GM21737 (cell line): ENCODE measurements around the gene GHSR.

Experiments used
- ATAC-seq: cut with Tn5 transposase; IDR thresholded peaks from one replicate; pipeline ENCODE4 v1.9.1; 2021; ENCODE audit warnings: mild to moderate bottlenecking, moderate library complexity; ENCODE audit not compliant: unreplicated experiment

Gene GHSR

DNA sequence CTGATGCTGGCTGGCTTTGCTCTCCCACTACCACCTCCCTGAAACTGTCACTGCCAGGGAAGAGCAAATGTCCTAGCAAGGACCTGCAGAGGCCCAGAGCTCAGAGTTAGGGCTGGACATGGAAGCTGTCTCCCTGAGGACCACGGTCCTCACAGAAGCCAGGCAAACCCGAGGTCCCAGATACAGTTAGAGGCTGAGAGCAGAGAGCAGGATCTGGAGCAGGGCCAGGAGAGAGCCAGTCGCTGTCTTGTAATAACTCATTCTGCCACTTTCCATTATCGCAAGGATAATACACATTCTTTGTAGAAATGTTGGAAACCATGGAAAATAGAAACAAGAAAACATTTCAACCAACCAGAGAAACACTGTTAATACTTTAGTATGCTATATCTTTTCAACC lies 10.1 kb downstream of the GHSR start:
- ATAC-seq, result no peak

DNA sequence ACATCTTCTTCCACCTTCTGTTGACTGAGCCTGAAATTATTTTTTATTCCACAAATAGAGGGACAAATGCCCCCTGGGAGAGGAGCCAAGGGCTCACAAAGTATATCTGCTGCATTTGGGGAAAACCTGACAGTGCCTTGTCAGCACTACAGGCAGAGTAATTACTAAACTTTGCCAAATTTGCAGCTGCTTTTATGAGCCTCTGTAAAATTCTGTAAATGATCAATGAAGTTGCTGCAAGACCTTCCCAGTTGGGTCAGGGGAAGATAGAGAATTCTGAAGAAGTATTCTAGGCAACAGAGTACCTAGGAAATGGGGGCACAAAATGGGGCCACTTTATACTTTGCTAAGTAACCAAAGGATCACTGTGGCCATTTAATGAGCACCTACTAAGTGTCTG lies 10.5 kb downstream of the GHSR start:
- ATAC-seq, result no peak

DNA sequence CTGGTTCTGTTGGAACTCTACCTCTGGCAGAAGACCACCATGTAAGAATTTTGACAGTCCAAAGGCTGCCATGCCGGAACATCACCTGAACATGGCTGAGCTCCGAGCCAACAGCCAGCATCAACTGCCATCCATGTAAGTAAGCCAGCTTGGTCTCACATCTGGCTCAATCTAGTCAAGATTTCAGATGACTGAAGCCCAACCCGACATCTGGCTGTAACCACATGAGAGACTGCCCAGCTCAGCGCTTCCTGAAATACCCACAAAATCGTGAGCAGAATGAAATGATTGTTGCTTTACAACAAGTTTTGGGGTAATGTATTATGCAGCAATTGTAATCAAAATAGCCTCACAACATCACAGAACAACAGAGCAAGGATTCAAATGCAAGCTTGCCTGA lies 32.9 kb downstream of the GHSR start:
- no peak for ATAC-seq

DNA sequence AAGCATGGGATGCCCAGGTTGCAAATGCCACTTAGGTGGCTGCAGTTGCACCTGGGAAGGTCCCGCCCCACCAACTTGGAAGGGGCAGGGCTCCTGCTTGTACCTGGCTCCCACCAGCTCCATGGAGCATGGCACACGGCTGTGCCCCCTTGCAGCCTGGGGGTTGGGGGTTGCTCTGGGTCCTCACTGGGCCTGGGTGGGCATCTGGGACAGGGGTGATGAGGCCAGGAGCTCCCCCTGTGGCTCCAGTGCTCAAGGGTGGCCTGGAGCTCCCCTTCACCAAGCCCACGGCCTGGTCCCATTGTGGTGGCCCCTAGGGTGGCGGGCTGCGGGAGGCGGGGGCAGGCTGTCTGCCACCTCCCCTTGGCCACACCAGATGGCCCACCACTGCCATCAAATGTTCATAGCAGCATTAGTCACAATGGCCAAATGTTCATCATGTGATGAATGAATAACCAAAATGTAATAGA lies 36.7 kb downstream of the GHSR start:
- ATAC-seq, result no peak

GRCh38 chr3:172410702-172411477 lies 37.4 kb downstream of the GHSR start:
- no peak for ATAC-seq

- no peak for ATAC-seq
Observed at GRCh38 chr3:172407872-172408271, 40.4 kb downstream of the GHSR start.

GRCh38 chr3:172405914-172406313 lies 42.3 kb downstream of the GHSR start:
- ATAC-seq, result no peak

- no peak for ATAC-seq
Observed at GRCh38 chr3:172404237-172404962, 43.9 kb downstream of the GHSR start.

GRCh38 chr3:172402892-172403643 lies 45.2 kb downstream of the GHSR start:
- no peak for ATAC-seq

- ATAC-seq, result no peak
Observed at GRCh38 chr3:172402090-172402489, 46.2 kb downstream of the GHSR start.

GRCh38 chr3:172398484-172398883 lies 49.8 kb downstream of the GHSR start:
- no peak for ATAC-seq

DNA sequence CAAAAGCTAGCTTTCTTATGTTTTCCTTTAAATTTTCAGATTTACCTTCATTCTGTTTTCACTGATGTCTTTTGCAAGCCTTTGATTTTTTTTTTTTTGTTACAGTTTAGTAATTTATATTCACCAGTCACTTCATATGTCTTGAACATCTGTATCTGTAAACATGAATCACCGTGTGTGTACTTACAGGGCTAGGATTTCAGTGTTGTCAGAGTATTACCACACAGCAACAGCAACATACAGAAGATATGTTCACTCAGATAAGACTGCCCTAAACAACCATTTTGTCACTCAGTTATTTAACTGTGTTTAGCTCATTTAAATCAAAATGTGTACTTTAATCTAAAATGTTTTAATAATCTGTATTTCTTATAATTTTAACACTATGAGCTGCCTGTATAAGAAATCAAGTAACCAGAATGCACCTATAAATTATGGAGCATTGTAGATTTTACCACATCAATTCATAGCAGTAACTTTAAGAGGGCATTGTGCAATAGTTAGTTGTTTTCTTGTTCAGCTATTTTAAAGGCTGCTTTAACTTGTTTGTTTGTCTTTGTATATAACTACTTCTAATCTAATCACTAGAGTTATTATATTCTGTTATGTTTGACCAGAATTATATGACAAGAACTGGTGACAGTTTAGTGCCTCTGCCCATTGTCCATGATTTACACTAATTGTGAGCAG lies 50.4 kb downstream of the GHSR start:
- ATAC-seq, result no peak

DNA sequence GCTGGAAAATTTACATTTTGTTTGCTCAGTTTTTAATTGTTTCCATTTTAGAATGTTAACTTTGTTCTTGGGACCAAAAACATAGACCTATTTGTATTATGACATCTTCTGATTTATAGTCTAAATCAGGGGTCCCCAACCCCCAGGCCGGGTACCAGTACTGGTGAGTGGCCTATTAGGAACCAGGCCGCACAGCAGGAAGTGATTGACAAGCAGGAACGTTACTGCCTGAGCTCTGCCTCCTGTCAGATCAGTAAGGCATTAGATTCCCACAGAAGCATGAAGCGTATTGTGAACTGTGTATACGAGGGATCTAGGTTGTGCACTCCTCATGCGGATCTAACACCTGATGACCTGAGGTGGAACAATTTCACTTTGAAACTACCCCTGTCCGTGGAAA lies 51.9 kb downstream of the GHSR start:
- ATAC-seq, result no peak

DNA sequence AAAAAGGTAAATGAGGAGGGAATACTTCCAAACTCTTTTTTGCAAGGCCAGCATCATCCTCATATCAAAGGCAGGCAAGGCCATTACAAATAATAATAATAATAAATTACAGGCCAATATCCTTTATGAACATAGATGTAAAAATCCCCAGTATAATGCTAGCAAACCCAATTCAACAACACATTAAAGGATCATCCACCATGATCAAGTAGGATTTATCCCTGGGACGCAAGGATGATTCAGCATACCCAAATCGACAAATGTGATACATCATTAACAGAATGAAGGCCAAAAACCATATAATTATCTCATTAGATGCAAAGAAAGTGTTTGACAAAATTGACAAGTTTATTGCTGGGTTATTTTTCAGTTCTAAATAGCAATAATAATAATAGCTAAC lies 53.6 kb downstream of the GHSR start:
- ATAC-seq, result no peak
